GM10248 (cell line): ENCODE results near the gene THAP4.

Source experiments
- CTCF ChIA-PET: fragments of 300-600 bp; sonication (Branson Sonifier 250); formaldehyde crosslinking; extraction: SDS; loops from one replicate; lab custom pipeline; 2021; ENCODE audit warnings: antibody characterized with exemption; lab: Yijun Ruan, JAX
- POLR2A ChIA-PET: fragments of 350-650 bp; sonication (Branson Sonifier 250); formaldehyde crosslinking; extraction: SDS; loops from one replicate; lab custom pipeline; 2020; ENCODE audit warnings: antibody characterized with exemption; lab: Yijun Ruan, JAX
- DNase-seq: peaks from one replicate; pipeline ENCODE4 v3.0.0; 2012; ENCODE audit errors: extremely low spot score
- CTCF ChIP-seq: IDR thresholded peaks from 2 replicates; pipeline ENCODE4 v1.5.1; 2012; ENCODE audit warnings: mild to moderate bottlenecking, low read depth; ENCODE audit errors: extremely low read depth, missing control alignments, control extremely low read depth

Gene THAP4

DNA sequence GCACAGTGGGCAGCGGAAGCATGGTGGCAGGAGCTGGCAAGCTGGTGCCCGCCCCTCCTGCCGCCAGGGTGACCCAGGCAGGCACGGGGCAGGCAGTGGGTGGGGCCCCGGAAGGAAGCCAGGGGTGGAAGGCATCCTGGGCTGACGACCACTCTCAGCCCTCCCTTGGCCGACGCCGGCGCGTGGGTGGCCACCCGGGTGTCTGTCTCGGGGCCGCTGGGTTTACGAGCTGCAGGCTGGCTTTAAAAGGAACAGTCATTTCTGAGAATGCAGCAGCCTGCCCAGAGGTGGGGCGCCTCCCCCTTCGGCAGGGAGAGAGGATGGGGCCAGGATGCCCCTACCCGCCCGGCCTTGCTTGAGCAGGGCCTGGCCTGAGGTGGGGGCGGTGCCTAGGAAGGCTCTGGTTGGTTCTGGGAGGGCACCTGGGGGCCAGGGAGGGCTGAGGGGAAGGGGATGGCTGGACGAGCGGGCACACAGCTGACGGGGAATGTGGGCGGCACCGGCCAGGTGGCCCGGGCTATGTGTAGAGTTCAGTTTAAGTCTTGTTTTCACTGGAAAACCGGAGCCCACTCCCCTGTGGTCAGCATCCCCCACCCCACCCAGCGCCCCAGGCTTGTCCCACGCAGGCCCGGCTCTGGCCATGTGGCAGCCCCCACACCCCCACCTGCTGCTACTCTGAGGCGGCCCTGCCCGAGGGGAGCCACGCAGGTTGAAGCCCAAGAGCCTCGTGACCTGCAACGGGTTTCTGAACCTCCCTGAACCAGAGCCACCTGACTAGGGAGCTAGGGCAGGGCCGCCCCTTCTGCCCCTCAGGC, 72.2 kb downstream of the THAP4 start:
- no peak for DNase-seq
- no peak for TF ChIP-seq CTCF
- ChIA-PET POLR2A (no interaction called here), CTCF (no interaction called here)

GRCh38 chr2:241563981-241564595, 72.9 kb downstream of the THAP4 start:
- ChIA-PET CTCF (no interaction called here), POLR2A (no interaction called here)
- no peak for DNase-seq
- TF ChIP-seq CTCF = no peak

GRCh38 chr2:241563571-241563980, 73.4 kb downstream of the THAP4 start:
- TF ChIP-seq CTCF = no peak
- CTCF ChIA-PET = no interaction called here

DNA sequence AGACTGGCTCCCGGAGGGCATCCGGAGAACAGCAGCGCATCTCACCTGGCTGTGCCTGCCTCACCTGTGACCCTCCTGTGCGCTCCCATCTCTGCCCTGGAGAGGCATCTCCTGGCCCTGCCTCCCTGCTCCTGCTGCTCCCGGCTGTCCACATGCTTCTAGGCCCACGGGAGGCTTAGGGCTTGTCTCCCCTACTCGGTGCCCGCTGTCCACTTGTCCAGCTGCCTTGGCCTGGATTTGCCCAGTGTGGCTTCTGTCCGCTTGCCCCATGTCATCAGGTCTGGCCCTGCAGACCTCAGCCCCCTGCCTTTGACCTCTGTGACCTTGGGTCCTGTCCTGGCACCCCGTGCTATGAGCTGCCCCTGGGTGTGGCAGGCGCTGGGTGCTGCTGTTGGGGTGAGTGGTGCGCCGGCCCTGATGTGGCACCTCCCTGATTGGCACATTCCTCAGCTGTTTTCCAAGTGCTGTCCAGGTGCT, 73.9 kb downstream of the THAP4 start:
- ChIA-PET CTCF (no interaction called here), POLR2A (no interaction called here)
- DNase-seq = no peak
- TF ChIP-seq CTCF = no peak

More at GRCh38 chr2:241563571-241563980, 73.4 kb downstream of the THAP4 start:
- POLR2A ChIA-PET = no interaction called here
- no peak for DNase-seq

DNA sequence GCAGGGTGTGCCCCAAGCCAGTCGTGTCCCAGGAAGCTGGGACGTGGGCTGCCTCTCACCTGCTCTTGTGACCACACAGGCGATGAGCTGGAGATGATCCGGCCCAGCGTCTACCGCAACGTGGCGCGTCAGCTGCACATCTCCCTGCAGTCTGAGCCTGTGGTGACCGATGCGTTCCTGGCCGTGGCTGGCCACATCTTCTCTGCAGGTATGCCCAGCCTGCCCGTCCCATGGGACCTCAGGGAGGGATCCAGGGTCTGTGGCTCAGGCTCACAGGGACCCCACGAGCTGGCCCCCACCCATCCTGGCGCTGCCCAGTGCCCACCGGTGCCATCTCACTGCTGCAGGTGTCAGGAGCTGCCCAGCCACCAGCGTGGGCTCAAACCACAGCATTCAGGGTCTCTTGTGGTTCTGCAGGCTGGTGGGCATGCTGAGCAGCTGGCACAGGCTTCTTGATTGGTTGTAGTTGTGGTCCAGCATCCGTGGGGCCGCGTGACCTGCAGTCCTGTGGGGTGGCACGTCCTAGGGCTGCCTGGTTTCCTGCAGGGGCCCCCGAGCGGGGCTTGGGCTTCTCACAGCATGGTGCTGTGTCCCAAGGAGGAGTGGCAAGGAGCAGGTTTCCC, 74.6 kb downstream of the THAP4 start:
- POLR2A ChIA-PET = no interaction called here
- TF ChIP-seq CTCF = no peak
- DNase-seq = no peak
- CTCF ChIA-PET = no interaction called here

- ChIA-PET CTCF (no interaction called here), POLR2A (no interaction called here)
Measured at GRCh38 chr2:241561832-241562231, 75.1 kb downstream of the THAP4 start.

More at GRCh38 chr2:241561832-241562231, 75.1 kb downstream of the THAP4 start:
- DNase-seq = no peak
- TF ChIP-seq CTCF = no peak
